Stimulated activated CD8-positive, alpha-beta memory T cell treated with anti-CD3 and anti-CD28 coated beads, Interleukin-12 subunit alpha, Interleukin-12 subunit beta, amount 100 ng/mL, for 4 hours (primary cell): Measurements from ENCODE around the gene PPP2R2C.

ENCODE experiments used
- DNase-seq: peaks from one replicate; pipeline ENCODE4 v3.0.0-alpha.2; 2020; ENCODE audit warnings: low read depth

PPP2R2C gene

GRCh38 chr4:6472387-6473263 is at the start of gene PPP2R2C:
Gene PPP2R2C (minus strand): TSS chr4:6472614. CDS start chr4:6472229, 385 bp downstream.
- DNase-seq, result no peak

DNA sequence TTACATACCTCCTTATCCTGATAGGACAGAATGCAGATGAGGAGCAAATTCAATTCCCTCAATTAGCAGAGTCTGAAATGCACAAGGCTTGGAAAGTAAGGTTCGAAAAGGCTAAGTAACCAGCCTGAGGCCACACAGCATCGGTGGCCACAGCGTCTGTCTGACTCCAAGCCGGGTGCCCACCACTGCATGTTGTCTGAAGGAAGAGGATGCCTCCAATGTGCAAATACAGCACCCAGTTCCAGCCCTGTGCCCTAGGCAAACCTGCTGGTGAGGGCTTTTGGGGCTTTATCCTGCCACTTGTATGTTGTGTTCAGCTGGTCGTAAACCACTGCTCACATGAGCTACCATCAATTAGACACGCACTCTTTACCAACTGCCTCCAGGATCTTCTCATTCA is 48.6 kb upstream of the PPP2R2C start:
- DNase-seq, result no peak

DNA sequence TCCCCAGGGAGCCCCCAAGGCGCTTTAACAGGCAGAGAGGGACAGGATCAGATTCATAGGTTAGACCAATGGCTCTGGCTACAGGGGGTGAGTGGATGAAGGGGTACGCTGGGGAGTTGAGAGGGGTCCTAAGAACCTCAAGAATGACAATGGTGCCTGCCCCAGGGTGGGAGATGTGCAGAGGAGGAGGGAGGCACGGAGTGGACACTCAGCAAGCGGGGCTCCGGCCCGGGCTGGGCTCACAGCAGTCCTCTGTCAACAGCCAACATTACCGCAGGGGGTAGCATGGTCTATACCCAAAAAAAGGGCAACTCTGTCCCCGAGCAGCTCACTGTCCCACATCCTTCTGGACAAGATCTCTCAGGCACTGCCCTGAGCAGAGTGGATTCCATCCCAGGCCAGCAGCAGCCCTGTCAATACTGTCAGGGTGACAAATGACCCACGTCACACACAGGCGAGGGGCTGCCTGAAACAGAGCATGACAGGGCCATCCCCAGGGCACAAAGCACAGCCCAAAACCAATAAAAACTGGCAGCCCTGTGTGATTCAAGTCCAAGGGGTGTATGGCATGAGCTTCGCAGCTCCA is 47.7 kb upstream of the PPP2R2C start:
- DNase-seq, result no peak

- DNase-seq, result no peak
These were observed 44.8 kb upstream of the PPP2R2C start for GRCh38 chr4:6517171-6517570.

GRCh38 chr4:6516762-6517161 is 44.3 kb upstream of the PPP2R2C start:
- DNase-seq, result no peak

DNA sequence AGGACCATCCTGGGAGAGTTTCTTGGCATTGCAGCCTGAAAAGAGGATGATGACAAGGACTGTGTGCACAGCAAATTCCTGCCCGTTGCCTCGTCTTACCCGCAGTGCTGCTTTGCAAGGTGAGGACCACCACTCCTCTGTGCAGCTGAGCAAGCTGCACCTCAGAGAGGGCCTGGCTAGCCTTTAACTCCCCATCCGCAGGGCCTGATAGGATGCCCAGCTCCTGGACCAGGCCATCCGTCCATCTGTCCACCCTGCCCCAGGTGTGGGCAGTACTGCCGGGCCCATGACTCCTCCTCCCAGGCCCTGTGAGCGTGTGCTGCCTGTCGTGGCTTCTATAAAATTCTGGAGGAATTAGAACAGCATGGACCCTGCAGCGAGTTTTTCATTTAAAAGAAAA is 43.9 kb upstream of the PPP2R2C start:
- no peak for DNase-seq

- no peak for DNase-seq
These were observed 41.3 kb upstream of the PPP2R2C start for GRCh38 chr4:6513678-6514077.

GRCh38 chr4:6509587-6509986 is 37.2 kb upstream of the PPP2R2C start:
- DNase-seq, result no peak

GRCh38 chr4:6507345-6507744 is 34.9 kb upstream of the PPP2R2C start:
- DNase-seq, result no peak

DNA sequence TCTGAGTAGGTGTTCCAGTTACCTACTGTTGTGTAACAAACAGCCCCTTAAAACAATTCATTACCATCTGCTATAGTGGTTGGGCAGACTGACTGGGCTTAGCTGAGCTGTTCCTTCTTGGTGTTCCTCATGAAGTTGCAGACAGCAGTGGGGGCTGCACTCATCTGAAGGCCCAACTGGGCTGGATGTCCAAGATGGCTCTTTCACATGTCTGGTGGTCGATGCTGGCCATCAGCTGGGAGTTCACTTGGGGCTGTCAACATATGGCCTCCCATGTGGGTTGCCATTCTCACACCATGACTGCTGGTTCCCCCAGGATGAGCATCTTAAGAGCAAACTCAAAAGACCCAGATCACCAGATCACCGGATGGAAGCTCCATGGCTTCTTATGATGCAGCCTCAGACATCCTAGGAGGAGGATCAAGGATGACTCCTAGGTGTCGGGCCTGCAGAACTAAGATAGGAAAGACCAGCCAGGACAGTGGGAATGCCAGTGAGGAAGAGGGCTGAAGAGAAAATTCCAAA is 34.3 kb upstream of the PPP2R2C start:
- DNase-seq, result no peak

DNA sequence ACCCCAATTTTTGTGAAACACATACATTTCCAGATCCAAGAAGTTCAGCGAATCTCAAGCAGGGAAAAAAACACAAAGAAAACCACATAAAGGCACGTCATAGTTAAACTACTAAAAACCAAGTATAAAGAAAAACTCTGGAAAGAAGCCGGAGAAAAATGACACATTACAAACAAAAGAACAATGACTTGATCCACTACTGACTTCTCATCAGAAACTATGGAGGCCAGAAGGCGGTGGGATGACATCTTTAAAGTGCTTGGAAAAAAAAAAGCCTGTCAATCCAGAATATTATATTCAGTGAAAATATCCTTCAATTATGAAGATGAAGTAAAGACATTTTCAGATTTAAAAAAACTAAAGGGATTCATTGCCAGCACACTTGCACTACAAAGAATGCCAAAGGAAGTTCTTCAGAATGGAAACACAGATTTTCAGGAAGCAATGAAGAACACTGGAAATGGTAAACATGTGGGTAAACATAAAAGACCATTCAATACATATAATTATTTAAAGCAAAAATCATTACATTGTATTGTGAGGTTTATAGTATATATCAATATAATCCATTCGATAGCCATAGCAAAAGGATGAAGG is 32.6 kb upstream of the PPP2R2C start:
- no peak for DNase-seq

DNA sequence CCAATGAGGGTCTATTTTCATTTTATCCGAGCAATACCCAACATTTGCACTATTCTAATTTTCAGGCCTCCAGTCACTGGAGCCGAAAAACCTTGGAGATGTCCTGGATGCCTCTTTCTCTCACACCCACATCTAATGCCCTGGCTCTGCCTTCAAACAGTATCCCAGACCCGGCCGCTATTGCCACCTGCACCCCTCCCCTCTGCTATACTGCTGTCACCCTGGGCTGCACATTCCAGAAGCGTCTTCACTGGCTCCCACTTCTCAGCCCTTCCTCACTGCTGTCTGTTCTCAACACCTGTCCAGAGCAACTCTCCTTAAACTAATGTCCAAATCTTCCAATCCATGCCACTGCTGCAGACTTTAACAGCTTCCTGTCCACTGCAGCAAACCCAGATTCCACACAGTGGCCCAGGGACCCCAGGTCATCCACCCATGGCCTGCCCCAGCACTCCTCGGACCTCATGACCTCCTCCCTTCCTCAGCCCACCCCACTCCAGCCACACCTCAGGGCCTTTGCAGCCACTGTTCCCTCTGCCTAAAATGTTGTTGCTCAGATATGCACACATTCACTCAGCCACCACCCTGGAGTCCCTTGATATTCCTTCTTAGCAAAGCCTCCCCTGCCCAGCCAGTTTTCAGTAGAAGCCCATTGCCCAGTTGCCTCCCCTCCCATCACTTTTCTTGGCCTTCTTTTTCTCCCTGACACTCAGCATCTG is 30.5 kb upstream of the PPP2R2C start:
- no peak for DNase-seq

GRCh38 chr4:6502147-6502546 is 29.7 kb upstream of the PPP2R2C start:
- no peak for DNase-seq

DNA sequence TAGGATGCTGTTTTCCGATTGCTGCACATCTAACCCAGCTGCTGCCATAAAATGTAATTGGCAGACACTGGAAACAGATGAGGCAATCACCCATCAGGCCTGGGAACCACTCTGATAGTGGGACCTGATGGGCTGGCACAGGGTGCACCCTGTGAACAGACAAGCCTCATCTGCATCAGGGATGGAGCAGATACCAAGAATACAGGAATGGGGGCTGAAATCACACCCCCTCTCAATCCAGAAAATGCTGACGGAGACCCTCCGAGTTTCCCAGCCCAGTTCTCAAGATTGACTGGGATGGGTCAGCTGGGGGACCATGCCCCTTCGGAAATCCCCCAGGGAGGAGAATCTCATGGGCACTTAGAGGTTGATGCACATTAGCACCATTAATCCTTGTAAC is 28.8 kb upstream of the PPP2R2C start:
- no peak for DNase-seq

DNA sequence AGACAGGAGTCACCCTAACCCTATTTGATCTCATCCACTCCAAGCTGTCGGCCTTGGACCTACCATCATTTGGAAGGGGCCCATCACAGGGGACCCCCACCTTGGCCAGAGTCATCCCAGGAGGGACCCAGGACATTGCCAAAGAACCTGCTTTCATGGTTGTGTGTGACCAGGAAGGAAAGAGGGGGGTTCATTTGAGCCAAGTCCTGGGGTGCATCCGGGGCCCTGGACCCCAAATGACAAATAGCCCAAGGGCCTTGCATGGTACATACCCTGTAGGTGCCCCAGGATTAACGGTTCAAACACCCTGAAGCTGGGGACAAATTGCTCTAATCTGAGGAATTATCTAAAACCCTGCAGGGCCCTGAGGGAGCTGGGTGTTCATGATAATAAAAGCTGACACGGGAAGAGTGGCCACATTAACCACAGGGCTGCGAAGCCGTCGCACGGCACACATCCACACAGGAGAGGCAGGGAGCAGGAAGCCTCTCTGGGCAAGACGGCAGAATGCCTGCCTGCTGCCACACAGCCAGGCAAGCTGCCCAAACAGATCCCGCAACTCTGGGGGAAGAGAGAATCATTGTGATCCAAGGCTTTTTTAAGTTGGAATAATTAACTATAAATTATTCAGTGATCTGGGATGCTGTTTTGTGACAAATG is 28.2 kb upstream of the PPP2R2C start:
- DNase-seq, result no peak

- no peak for DNase-seq
These were observed 26.8 kb upstream of the PPP2R2C start for GRCh38 chr4:6499238-6499600.

- no peak for DNase-seq
These were observed 26.3 kb upstream of the PPP2R2C start for GRCh38 chr4:6498511-6499237.

DNA sequence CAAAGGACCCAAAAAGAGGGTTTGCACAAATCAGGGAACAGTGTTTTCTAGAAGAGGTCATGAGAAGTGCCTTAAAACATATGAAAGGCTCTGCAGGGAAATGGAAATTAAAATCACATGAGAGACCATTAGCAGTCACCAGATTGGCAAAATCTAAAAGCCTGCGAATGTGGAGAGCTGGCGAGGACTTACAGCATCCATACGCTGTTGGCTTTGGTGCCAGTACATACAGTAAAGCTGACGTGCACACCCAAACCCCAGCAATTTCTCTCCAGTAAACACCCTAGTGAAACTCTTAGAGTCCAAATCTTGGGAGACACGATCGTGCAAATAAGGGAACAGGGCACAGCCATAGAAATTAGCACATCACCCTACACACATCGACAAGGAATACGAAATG is 25.4 kb upstream of the PPP2R2C start:
- DNase-seq, result no peak

DNA sequence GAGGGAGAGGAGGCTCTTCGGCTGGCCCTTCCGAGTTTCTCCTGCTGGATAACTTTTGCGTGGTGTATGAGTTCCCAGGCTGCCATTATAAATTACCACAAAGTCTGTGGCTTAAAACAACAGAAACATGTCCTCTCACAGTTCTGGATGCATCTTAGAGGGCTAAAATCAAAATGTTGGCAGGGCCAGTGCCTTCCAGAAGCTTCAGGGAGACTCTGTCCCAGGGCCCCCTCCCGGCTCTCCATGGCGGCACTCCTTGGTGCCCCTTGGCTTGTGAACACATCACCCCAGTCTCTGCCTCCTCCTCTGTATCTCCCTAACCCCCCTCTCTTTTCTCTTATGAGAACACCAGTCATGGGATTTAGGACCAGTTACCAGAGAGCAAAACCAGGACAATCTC is 23.3 kb upstream of the PPP2R2C start:
- no peak for DNase-seq

DNA sequence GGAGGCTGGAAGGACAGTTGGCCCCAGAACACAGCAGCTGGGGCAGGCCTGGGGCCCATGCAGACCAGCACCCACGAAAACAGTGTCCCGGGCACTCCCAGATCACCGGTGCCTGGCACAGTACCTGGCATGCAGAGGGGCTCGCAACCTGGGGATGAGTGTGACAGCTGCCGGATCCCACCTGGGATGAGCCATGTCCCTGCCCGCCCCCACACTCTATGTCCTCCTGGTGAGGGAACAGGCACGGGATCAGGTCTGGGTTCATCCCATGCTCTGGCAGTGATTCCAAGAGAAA is 22.8 kb upstream of the PPP2R2C start:
- DNase-seq, result no peak
